ENCODE results near the gene MPHOSPH6.
"Not testable (repeated sequence)": the region's sequence is repeated elsewhere in the genome, so short reads cannot be mapped to it uniquely, and the experiment has no call there.

The MPHOSPH6 gene

GRCh38 chr16:82169861-82170845 is at the start of gene MPHOSPH6:
Gene MPHOSPH6 (minus strand): TSS chr16:82170224. CDS start chr16:82170175, 49 bp downstream.
- TF ChIP-seq, protein P1, sequence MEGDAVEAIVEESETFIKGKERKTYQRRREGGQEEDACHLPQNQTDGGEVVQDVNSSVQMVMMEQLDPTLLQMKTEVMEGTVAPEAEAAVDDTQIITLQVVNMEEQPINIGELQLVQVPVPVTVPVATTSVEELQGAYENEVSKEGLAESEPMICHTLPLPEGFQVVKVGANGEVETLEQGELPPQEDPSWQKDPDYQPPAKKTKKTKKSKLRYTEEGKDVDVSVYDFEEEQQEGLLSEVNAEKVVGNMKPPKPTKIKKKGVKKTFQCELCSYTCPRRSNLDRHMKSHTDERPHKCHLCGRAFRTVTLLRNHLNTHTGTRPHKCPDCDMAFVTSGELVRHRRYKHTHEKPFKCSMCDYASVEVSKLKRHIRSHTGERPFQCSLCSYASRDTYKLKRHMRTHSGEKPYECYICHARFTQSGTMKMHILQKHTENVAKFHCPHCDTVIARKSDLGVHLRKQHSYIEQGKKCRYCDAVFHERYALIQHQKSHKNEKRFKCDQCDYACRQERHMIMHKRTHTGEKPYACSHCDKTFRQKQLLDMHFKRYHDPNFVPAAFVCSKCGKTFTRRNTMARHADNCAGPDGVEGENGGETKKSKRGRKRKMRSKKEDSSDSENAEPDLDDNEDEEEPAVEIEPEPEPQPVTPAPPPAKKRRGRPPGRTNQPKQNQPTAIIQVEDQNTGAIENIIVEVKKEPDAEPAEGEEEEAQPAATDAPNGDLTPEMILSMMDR (conservative IDR thresholded peaks at IDR 0.05) = no peak
- H3K27ac ChIP-seq = peak within 1 kb of the TSS; percentile 79

DNA sequence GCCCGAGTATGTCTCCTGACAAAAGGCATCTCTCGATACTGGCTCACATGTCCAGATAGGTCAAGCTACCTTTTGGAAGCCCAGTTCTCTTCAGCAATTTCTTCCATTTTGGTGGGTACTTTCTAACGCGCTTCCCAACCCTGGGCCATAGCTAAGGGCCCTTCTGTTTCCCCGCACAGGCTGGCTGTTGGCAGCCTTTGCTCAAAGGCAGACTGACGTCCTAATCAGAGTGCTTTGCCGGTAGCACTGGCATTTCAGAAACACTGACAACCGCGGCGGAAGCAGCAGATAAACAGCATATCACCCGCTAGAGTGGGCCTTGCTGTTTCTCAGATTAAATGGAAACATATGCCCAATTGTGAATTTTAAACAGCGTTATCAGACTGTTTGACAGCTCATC is 49.3 kb upstream of the MPHOSPH6 start:
- TF ChIP-seq, protein P1 (conservative IDR thresholded peaks at IDR 0.05) = no peak
- H3K27ac ChIP-seq = no peak overlapping the region

GRCh38 chr16:82209314-82209713 is 39.3 kb upstream of the MPHOSPH6 start:
- not testable (repeated sequence) for H3K27ac ChIP-seq

GRCh38 chr16:82203198-82203597 is 33.2 kb upstream of the MPHOSPH6 start:
- TF ChIP-seq, protein P1 (conservative IDR thresholded peaks at IDR 0.05) = no peak
- no peak overlapping the region for H3K27ac ChIP-seq

DNA sequence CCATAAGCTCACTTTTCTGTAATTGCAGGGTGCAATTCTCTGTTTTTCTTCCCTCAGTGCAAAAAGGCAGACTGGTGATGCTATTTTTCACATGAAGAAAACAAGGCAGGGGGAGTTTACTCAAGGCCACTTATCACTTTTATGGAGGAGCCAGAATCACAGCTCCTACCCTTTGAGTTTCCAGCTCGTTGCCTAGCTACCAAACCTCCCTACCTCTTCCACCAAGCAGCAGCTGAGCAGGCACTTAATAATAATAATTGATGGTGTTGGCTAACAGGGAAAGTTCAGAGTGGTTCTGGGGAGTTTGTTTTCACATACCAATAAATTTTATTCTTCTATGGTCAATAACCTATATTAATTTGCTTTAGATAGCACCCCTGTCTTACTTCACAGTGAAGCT is 31.9 kb upstream of the MPHOSPH6 start:
- TF ChIP-seq, protein P1 (conservative IDR thresholded peaks at IDR 0.05) = no peak
- H3K27ac ChIP-seq = no peak overlapping the region

DNA sequence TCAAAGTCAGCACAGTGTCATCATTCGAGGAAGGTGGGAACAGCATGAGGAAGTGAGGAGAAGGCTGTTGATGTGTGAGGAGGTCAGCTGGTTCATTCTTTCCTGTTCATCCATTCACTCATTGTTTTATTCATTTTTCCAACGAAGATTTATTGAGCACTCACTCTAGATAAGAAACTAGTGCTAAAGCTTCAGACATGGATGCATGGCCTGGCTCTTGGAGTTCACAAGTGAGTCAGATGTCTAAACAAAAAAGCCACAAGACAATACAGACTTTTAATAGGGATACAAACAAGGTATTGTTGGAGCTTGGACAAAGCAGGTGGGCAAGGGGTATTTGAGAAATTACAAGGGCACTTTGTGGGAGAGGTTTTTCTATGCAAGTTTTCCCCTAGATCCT is 31.3 kb upstream of the MPHOSPH6 start:
- no peak overlapping the region for H3K27ac ChIP-seq
- TF ChIP-seq, protein P1 (conservative IDR thresholded peaks at IDR 0.05) = no peak

DNA sequence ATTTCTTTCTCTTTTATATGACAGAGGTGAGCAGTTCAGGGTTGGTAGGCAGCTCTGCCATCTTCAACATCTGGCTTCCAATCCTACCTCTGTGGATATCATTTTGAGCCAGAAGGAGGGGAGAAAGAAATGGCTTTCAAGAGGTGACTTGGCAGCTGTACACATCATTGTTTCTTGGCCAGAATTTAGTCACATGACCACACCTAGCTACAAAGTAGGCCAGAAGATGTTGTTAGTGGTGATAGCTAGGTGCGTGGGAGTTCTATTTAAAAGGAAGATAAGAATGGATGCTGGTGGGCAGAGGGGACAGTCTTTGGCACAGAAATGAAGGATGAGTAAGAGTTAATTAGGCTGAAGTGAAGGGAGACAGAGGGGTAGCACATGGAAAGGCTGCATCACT is 29.2 kb upstream of the MPHOSPH6 start:
- TF ChIP-seq, protein P1 (conservative IDR thresholded peaks at IDR 0.05) = no peak
- no peak overlapping the region for H3K27ac ChIP-seq
